OCI-LY1 (cell line): ENCODE measurements around the gene OR2W3.

Source experiments
- CTCF ChIP-seq: fragments of 200-600 bp; sonication (generic), shearing (Covaris generic); IDR thresholded peaks from 2 replicates; pipeline ENCODE4 v1.5.1; 2017; ENCODE audit warnings: mild to moderate bottlenecking, antibody characterized with exemption, low read length, moderate library complexity, mixed read lengths
- EZH2 ChIP-seq: fragments of 200-600 bp; sonication (generic), shearing (Covaris generic); IDR thresholded peaks from 2 replicates; pipeline ENCODE4 v1.8.0; 2017; ENCODE audit warnings: borderline replicate concordance, mixed run types, mild to moderate bottlenecking, antibody characterized with exemption, low read length, moderate library complexity, mixed read lengths

- TF ChIP-seq CTCF (no peak), EZH2 (no peak)
Observed at GRCh38 chr1:247904122-247904521, 8.7 kb downstream of the OR2W3 start.
